Suppressor macrophage treated with lipopolysaccharide for 4 hours (primary cell): ENCODE measurements around the gene SLAMF9.
A peak's percentile ranks its signal among the peaks of the same experiment; 100 is the strongest.
"Not testable (repeated sequence)": the region's sequence is repeated elsewhere in the genome, so short reads cannot be mapped to it uniquely, and the experiment has no call there.

Source experiments
- DNase-seq: peaks from one replicate; pipeline ENCODE4 v3.0.0-alpha.2; 2020

Gene SLAMF9

DNA sequence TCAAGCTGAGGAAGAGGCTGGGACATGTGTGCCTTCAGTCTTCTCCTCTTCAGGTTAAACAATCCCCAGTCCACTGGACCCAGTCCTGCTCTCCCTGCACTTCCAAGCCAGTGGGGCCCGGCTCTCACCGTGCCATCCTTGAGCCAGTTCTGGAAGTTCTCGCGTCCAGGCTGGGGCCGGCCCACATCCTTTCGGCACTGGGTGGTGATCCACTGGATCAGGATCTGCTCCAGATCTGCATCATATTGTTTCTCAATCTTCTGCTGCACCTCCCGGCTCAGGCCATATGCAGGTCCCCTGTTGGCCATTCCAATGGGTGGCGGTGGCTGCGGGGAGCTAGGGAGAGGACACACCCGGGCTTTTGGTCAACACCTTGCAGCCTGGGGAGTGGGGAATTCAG is 33.8 kb downstream of the SLAMF9 start:
- DNase-seq, result no peak

DNA sequence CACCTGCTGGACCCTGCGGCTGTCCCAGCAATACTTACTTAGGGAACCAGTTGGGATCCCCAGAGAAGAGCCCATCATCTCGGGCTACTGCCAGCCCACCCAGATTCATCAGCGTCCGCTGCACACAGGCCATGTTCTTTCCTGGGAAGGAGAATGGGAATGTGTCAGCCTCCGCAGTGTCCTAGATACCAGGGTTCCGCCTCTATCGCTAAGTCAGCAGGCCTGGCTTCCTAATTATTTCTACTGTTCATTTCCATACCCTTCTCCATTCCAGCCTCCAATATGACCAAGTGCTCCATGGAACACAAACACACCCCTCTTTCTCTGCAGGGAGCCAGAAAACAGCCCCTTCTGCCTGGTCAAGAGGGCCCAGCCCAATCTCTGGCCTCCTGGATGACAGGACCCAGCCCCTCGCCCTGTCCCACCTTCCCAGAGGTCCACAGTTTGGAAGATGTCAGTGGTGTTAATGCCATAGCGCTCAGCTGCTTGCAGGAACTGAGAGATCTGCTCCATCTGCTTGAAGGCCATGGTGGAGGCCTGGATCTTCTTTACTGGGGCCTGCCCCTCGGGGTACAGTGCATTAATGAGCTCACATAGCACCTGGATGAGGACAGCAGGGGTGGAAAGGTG is 34.7 kb downstream of the SLAMF9 start:
- no peak for DNase-seq

DNA sequence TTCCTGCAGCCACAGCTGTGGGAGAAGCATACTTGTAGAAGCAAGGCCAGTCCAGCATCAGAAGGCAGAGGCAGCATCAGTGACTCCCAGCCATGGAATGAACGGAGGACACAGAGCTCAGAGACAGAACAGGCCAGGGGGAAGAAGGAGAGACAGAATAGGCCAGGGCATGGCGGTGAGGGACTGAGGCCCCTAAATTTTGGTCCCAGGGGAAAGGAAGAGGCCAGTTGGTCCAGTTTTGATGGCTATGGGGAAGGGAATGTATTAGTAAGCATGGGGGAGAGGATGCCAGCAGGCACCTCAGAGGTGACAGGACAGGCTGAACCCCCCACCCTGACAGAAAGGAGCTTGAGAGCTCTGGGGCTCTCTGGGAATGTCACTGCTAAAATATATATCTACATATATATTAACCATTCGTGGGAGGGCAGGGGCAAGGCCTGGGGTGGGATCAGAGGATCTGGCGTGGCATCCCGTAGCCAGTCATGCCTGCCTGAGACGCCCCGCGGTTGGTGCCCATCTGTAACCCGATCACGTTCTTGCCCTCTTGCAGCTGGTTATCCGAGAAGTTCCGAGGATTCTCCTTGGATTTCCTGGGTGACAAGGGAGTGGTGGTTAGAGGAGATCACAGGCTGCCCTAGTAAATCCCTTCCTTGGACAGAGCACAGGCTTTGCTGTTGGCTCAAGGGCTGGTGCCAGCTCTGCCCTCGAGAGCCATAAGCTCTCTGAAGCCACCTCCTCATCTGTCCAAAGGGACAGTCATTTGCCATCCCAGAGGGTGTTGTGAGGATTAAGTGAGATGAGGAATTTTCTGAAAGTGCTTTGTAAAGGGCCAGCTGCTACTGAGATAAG is 35.5 kb downstream of the SLAMF9 start:
- no peak for DNase-seq

DNA sequence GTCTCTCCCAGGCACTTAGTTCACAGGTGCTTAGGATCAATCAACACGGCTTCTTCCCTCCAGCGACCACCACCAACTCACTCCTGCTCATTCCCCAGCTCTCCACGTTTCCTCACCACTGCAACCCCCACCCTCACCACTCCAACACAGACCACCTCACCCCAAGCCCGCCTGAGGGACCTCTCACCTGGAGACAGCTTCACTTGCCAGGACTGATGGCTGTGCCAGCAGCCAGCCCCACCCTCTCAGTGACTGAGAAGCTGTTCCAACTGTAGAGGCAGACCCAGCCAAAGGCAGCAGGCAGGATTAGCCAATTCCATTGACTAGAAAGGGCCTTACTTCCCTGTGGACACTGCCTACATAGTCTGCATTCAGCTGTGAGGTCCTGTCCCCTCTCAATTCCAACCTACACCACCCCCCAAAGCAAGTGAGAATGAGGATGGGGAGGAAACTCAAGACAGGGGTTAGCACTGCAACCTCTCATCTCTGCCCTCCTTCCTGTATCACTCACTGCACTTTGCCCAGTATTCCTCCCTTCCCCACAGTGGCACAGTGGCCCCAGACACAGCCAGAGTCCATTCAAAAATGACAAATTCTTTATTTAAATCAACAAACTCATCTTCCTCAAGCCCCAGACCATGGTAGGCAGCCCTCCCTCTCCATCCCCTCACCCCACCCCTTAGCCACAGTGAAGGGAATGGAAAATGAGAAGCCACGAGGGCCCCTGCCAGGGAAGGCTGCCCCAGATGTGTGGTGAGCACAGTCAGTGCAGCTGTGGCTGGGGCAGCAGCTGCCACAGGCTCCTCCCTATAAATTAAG is 36.3 kb downstream of the SLAMF9 start:
- no peak for DNase-seq

DNA sequence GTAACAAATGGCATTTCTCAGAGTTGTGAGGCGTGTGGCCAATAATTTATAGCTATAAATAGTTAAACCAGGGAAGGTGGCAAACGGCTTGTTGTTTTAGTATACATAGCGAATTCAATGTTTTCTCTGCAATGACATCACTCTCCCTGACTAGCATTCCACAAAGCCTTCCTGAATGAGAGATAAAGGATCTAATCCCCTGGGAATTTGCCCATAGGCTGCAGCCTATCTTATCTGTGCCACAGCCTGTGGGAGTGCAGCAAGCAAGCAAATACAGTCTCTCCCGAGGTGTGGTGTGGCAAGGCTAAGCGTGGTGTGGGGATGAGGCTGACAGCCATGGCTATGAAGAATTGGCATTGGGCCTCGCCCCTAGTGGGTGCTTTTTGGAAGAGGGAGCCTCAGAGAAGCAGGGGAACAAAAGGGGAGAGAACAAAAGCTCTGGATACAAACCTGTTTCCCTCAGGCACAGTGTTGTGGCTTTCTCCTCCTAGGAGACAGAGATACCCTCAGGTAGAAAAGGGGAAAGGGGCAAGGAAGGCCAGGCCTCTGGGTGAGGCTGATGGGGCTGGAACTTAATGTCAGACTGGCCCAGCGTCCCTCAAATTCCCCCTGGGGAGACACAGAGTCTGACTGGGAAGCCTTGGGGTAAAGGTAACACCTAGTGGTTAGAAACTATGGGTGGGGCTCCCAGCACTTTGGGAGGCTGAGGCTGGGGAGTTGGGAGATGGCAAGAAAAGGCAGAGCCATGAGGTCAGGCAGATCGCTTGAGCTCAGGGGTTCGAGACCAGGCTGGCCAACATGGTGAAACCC is 37.6 kb downstream of the SLAMF9 start:
- no peak for DNase-seq

DNA sequence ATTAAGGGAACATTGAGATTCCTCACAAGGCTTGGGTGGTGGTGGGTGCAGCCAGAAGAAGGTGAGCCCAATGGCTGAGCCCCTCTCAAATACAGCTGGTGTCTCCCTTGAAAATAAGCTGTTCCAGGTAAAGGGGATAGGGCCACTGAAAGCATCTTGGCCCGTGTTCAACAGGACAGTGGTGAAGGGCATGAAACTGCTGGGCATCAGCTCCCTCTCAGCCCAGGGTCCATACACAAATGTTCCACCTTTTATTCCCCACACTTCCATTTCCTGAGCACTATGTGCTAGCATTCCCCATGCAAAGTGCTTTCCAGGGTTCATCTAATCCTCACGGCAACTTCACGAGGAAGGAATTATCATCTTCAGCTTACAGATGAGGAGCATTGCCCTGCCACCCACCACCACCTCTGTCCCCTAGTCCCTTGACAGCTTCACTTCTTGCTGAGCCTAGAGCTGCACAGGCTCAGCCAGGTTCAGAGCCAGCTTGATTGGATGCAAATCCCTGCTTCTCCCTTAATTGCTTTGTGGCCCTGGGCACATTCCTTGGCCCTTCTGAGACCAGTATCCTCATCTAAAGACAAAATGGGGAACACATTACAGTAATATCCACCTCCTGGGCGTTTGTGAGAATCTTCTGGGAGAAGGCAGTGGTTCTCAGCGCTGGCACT is 38.3 kb downstream of the SLAMF9 start:
- DNase-seq, result no peak

DNA sequence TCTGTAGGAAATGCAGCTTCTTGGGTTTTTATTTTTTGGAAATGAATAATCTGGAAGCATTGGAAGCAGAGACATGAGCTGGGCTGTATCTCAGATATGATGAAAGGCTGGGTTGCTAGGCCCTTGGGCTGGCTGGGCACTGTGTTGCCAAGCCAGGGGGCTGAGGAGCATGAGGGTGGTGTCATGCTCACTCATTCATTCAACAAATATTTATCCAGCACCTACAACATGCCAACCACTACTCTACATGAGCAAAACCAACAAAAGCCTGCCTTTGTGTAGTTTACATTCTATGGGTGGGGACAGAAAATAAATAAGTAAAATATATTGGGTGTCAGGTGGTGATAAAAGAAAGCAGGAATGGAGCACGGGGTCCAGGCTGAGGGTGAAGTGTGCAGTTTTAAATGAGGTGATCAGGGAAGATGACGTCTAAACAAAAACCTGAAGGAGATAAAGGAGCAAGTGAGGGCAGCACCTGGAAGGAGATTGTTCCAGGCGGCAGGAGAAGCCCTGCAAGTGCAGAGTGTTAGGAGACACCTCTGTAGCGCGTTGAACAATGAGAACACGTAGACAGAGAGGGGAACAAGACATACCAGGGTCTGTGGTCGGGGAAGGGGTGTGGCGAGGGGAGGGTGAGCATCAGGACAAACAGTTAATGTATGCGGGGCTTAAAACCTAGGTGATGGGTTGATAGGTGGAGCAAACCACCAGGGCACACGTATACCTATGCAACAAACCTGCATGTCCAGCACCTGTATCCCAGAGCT is 39.6 kb downstream of the SLAMF9 start:
- DNase-seq, result no peak

DNA sequence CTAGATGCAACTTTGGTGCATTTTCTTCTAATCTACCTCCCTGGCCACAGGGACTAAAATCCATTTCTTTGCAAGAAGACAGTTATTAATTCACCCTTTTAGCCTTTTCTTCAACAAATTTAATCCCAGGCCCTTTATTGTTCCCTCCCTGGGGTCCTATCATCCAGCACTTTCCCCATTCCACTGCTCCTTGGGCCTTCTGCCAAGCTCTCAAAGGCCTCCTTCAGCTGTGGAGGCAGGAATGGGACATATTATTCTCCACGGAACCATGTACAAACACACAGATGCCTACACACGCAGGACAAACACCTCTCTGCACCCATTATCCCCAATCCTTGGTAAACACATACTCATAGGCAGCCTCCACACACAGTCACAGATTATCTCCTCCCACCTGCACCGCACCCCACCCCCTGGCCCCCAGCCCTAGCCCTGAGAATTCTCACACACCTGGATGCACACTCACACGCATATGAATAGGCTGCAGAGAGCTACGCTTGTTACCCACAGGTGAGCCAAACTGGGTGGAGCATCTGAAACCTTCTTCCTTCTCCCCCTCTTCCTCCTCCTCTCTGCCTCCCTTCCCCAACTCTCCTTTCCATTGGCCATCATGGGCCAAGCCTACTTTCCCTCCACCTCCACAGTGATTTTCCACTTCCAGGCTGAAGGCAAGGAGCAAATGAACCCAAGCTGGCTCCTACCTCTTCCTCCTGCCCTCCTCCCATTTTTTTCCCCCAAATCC is 40.4 kb downstream of the SLAMF9 start:
- no peak for DNase-seq

DNA sequence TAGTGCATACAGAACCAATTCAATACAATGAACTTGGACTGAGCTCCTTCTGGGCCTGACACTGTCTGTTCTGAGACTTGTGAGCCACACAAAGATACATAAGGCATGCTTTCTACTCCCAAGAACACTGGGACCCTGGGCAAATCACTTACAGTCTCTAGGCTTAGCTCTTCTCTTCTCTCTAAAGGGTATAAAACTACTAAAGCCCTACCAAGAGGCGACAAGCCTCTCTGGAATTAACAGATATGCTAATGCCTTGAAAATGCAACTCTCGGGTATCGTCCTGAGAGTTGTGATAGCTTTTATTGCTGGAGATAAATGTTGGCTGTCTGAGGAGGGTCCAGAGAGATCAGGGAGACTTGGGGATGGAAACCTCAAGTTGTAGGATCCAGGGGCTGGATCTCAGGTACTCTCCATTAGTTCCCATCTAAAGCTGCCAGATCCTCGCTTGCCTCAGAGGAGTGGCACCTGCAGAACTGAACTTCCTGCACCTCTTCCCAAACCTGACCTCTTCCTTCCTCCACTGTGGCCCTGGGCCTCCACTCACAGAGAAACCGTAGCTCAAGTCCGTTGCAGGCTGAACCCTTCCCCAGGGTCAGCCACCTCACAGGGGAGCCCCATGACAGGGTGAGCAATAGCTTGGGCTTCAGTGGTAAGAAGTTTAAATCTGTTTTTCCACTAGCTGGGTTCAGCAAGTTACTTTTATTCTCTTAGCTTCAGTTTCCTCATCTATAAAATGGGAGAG is 42.5 kb downstream of the SLAMF9 start:
- no peak for DNase-seq

DNA sequence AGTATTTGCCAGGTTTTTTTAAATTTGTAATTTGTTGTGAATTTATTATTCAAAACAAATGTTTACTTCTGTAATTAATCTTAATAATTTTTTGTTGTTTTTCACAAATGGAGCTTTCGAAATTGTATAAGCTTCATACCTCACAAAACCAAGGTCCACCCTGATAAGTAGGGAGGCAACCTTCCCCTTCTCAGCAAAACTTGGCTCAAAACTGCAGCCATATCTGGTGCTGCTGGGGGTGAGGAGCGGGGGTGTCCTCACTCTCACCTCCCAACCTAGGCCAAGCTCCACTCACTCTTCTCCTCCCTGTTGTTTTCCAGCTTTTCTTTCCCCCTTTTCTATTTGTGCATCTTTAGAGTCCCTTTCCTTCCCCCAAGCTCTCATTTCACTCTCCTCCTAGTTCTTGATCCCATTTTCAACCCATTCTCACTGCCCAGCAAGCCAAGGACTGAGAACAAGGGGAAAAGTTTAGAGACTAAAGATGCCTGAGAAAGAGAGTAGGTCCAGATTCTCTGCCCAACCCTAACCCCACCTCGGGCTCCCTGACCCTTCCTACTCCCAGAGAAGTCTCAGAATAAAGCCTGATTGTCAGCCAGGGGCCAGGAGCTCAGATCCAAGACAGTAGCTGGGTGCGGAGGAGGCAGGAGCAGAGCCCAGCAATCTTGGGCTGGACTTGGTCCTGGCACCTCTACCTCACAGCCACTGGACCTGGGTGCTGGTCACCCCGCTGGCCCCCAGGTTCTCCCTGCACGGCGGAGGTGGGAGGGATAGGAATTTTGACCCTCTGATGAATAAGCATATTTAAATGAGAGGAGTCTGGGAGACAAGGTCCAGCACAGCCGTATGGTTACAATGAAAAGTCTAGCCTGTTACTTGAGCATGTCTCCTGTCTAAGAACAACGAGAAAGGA is 45.8 kb downstream of the SLAMF9 start:
- no peak for DNase-seq

DNA sequence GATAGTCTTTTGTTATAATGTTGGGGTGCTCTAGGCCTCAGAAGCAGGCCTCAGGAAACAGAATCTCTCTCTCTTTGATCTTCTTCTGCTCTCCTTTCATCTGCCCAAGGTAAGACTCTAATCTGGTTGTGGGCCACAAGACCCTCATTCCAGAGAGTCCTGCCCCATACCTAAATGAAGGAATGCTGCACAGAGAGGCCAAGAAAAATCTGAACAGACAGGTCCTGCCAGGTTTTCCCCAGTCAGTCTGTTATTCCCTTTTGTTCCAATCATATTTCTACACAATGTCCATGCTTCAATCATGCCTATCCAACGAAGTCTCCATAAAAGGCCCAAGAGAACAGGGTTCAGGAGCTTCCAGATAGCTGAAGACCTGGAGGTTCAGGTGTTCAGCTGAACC is 47.1 kb downstream of the SLAMF9 start:
- no peak for DNase-seq

DNA sequence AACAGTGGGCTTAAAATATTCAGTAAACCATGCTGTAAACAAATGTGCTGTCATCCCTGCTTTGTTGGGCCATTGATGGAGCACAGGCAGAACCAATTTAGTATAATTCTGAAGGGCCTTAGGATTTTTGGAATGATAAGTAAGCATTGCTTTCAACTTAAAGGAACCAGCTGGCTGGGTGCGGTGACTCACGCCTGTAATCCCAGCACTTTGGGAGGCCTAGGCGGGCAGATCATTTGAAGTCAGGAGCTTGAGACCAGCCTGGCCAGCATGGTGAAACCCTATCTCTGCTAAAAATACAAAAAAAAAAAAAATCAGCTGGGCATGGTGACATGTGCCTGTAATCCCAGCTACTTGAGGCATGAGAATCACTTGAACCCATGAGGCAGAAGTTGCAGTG is 50.0 kb downstream of the SLAMF9 start:
- not testable (repeated sequence) for DNase-seq

DNA sequence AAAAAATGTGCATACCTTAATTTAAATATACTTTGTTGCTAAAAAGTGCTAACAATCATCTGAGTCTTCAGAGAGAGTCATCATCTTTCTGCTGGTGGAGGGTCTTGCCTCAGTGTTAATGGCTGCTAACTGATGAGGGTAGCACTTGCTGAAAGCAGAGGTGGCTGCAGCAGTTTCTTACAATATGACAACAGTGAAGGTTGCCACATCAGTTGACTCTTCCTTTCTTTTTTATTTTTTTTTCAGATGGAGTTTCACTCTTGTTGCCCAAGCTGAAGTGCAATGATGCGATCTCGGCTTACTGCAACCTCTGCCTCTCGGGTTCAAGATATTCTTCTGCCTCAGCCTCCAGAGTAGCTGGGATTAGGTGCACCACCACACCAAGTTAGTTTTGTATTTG is 51.5 kb downstream of the SLAMF9 start:
- peak; percentile 54 for DNase-seq
